ENCODE data around the gene HSPA1L.
A peak's percentile ranks its signal among the peaks of the same experiment; 100 is the strongest.
"Not testable (repeated sequence)": the region's sequence is repeated elsewhere in the genome, so short reads cannot be mapped to it uniquely, and the experiment has no call there.

Gene HSPA1L

GRCh38 chr6:31813465-31813849 is 1.6 kb downstream of the HSPA1L start:
- DNase-seq (ENCODE audit: low read depth in 3 of 3), result no peak

- DNase-seq (ENCODE audit: low read depth in 3 of 3), result no peak
These were observed 3.4 kb downstream of the HSPA1L start for GRCh38 chr6:31811645-31812044.

- DNase-seq (ENCODE audit: low read depth in 3 of 3), result not testable (repeated sequence)
These were observed 6.5 kb downstream of the HSPA1L start for GRCh38 chr6:31808599-31808998.

- DNase-seq (ENCODE audit: low read depth in 3 of 3), result peak; percentile 94 to 97 (median 95)
These were observed 8.4 kb downstream of the HSPA1L start, which contains the start of gene LSM2 for GRCh38 chr6:31806470-31807272. LSM2 (minus strand) TSS chr6:31806966; CDS start chr6:31806757, 209 bp downstream.

GRCh38 chr6:31805939-31806469 is 9.1 kb downstream of the HSPA1L start:
- no peak for DNase-seq (ENCODE audit: low read depth in 3 of 3)

GRCh38 chr6:31801031-31801927 is 13.8 kb downstream of the HSPA1L start:
- DNase-seq (ENCODE audit: low read depth in 3 of 3), result not testable (repeated sequence)

GRCh38 chr6:31799781-31800180 is 15.3 kb downstream of the HSPA1L start:
- DNase-seq (ENCODE audit: low read depth in 3 of 3), result no peak

- no peak for DNase-seq (ENCODE audit: low read depth in 3 of 3)
These were observed 17.5 kb downstream of the HSPA1L start for GRCh38 chr6:31797588-31797987.

GRCh38 chr6:31796993-31797385 is 18.1 kb downstream of the HSPA1L start:
- DNase-seq (ENCODE audit: low read depth in 3 of 3), result no peak

- peak; percentile 68 to 82 (median 73) for DNase-seq (ENCODE audit: low read depth in 3 of 3)
These were observed 19.3 kb downstream of the HSPA1L start, which contains the start of gene VARS1 for GRCh38 chr6:31795616-31796298. VARS1 (minus strand) TSS chr6:31795752; CDS start chr6:31795217, 535 bp downstream.

GRCh38 chr6:31794866-31795615 is 20.0 kb downstream of the HSPA1L start:
- no peak for DNase-seq (ENCODE audit: low read depth in 3 of 3)

- no peak for DNase-seq (ENCODE audit: low read depth in 3 of 3)
These were observed 20.7 kb downstream of the HSPA1L start for GRCh38 chr6:31794294-31794865.

GRCh38 chr6:31793927-31794245 is 21.2 kb downstream of the HSPA1L start:
- DNase-seq (ENCODE audit: low read depth in 3 of 3), result not testable (repeated sequence)

GRCh38 chr6:31792761-31793171 is 22.3 kb downstream of the HSPA1L start:
- DNase-seq (ENCODE audit: low read depth in 3 of 3), result no peak

GRCh38 chr6:31792090-31792374 is 23.1 kb downstream of the HSPA1L start:
- DNase-seq (ENCODE audit: low read depth in 3 of 3), result no peak

GRCh38 chr6:31791324-31792089 is 23.6 kb downstream of the HSPA1L start:
- DNase-seq (ENCODE audit: low read depth in 3 of 3), result no peak

GRCh38 chr6:31785475-31785874 is 29.6 kb downstream of the HSPA1L start:
- DNase-seq (ENCODE audit: low read depth in 3 of 3), result no peak

GRCh38 chr6:31784098-31784925 is 30.8 kb downstream of the HSPA1L start:
- DNase-seq (ENCODE audit: low read depth in 3 of 3), result no peak

GRCh38 chr6:31782126-31782855 is 32.8 kb downstream of the HSPA1L start:
- DNase-seq (ENCODE audit: low read depth in 3 of 3), result no peak

Measured in stimulated activated CD4-positive, alpha-beta T cell treated with anti-CD3 and anti-CD28 coated beads, TNF-alpha, amount 100 ng/mL, for 48 hours (primary cell).